ENCODE measurements around the gene CHAD.
"Not testable (repeated sequence)": the region's sequence is repeated elsewhere in the genome, so short reads cannot be mapped to it uniquely, and the experiment has no call there.

CHAD gene

GRCh38 chr17:50452630-50453300 lies 15.9 kb downstream of the CHAD start:
- DNase-seq, result no peak

DNA sequence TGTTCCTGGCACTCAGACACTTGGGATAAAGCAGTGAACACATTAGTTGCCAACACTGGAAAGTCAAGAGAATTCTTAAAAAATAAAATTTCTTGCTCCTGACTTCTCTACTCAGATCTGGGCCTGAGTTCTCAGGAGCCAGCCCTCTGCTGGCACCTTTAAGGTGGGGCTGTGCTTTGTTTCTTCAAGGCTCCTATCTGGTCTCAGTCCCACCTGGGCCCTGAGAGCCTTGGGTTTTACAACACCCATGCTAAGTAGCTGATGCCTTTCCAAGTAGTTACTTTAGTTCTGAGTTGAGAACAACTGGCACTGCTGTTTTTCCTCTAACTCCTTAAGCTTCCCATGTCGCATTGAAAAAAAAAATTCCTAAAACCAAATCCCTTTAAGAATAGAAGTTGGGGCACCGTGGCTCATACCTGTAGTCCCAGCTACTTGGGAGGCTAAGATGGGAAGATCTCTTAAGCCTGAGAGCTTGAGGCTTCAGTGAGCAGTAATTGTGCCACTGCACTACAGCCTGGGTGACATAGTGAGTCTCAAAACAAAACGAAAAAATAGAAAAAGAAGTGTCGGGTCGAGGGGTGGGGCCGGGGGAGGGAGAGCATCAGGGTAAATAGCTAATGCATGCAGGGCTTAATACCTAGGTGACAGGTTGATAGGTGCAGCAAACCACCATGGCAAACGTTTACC lies 16.6 kb downstream of the CHAD start:
- DNase-seq, result no peak

DNA sequence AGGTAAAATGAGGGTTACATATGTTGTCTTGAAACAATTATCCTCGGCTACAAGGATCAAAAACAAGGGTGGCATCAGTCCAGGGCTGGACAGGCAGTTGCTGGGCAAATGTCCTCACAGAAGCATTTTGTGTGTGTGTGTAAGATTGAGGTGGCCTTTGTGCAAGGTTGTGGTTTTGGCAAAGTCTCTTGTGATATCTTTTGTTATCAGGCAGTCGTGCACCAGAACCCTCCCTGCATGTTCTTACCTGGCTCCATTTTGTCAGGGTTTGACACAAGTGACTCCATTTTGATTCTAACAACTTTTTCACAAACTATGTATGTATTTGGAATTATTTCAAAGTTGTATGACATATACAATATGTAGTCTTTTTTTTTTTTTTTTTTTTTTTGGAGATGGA lies 20.0 kb downstream of the CHAD start:
- no peak for DNase-seq

DNA sequence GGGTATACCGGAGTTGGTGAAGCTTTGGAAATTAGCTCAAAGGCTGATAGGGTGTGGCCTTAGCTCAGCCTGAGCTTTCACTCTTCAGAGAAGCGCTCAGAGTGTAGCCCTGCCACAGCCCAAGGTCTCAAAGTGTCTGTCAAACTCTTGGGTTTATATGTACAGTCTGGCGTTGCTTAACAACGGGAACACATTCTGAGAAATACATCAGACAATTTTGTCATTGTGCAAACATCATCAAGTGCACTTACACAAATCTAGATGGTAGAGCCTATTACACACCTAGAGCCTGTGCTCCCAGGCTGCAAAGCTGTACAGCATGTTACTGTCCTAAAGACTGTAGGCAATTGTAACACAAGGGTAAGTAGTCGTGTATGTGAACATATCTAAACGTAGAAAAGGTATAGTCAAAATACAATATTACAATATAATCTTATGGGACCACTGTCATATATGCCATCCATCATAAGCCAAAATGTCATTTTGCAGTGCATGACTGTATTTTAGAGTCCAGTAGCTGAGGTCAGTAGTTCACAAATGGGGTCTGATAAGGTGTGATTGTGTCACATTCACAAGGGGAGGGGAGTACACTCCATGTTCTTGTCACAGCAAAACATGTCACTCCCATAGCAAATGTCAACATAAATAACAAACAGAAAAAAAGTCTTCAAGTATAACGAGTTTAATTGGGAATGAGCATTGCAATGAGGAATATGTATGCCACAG lies 20.6 kb downstream of the CHAD start:
- peak; percentile 92 for DNase-seq

DNA sequence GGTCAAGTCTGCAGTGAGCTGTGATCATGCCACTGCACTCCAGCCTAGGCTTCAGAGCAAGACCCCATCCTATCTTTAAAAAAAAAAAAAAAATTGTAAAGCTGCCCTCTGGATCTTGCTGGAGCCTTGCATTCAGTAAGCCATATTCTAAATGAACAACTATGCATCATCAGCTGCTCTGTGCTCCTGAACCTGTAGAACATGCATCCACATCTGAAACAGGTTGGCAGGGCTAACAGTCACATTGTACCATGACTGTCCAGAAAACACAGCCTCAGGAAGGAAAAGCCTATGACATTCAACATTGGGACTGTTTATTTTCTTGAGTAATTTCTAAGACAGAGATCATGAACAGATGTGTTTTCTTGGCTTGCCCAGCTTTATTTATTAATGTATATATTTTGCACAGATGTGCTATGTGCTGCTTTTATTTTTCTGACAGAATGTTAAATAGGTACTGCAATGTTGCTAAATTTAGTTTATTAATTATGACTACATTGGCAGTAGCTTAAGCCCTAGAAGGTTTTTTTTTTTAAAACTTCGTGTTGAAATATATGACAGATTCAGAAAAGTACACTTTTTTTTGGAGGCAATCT lies 22.9 kb downstream of the CHAD start:
- no peak for DNase-seq

- no peak for DNase-seq
These were observed 23.6 kb downstream of the CHAD start for GRCh38 chr17:50444841-50445715.

GRCh38 chr17:50443505-50443974 lies 25.1 kb downstream of the CHAD start:
- no peak for DNase-seq

GRCh38 chr17:50440838-50441829 lies 27.5 kb downstream of the CHAD start:
- no peak for DNase-seq

DNA sequence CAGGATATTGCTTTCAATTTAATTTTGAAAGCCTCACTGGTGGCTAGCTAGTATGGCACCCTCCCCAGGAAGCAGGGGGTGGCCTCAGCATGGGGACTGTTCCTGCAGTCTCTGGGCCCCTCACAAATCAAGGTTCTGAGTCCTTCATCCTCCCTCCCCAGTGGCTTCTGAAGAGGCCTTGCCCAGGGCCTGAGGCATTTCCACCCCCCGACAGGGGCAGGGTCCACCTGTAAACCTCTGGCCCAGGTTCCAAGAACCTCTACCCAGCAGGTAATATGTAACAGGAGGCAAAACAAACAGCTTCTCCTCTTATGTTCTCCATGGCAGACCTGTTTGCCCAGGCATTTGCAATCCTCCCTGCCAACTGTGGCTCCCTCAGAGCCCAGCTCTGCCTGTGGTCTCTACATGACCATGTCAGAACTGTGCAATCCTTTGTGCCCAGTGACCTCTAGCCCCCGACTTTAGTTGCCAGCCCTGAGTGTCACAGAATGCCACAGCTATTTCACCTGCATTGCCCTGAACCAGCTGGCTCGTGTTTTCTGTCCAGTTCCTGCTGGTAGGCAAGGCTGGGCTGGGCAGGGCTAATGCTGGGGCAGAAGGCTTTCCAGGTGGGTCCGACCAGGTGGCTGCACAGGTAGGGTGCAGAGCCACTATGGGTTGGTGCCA lies 28.4 kb downstream of the CHAD start:
- peak; percentile 55 for DNase-seq

DNA sequence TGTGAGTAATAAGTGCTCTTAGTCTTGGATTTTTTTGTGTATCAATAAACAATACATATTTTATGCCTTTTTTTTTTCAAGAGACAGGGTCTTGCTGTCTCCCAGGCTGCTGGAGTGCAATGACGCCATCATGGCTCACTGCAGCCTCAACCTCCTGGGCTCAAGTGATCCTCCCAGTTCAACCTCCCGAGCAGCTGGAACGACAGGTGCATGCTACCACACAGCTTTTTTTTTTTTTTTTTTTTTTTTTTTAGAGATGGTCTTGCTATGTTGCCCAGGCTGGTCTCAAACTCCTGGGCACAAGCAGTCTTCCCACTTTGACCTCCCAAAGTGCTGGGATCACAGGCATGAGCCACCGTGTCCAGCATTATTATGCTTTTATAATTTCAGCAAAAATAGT lies 29.7 kb downstream of the CHAD start:
- no peak for DNase-seq

GRCh38 chr17:50437409-50437808 lies 31.3 kb downstream of the CHAD start:
- DNase-seq, result no peak

GRCh38 chr17:50432125-50432762 lies 36.4 kb downstream of the CHAD start:
- no peak for DNase-seq

GRCh38 chr17:50430821-50431618 lies 37.7 kb downstream of the CHAD start:
- DNase-seq, result no peak

- no peak for DNase-seq
These were observed 38.9 kb downstream of the CHAD start for GRCh38 chr17:50429793-50430192.

DNA sequence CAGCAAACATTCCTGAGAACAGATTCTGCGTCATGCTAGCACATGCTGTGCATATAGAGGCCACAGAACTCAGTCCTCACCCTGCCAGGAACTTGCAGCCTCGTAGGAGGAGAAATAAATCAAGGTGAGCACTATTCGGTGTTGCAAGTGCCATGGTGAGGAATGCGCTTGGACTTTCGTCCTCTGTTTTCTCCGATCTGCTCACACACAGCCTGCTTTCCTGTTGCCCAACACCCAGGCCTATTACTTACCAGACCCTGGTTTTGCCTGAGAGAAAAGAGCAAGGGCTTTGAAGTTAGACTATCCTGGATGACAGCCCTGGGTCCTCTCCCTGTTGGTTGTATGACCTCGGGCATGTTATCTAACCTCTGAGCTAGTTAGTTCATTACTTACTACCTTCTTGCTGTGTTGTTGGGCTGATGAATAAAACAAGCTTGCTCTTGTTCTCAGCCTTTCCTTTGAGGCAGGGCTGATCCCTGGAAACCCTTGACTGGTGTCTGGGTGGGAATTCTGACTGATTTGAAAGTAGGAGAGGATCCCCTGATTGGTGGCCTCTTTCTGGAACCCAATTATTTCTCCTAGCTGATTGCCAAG lies 39.8 kb downstream of the CHAD start:
- no peak for DNase-seq

DNA sequence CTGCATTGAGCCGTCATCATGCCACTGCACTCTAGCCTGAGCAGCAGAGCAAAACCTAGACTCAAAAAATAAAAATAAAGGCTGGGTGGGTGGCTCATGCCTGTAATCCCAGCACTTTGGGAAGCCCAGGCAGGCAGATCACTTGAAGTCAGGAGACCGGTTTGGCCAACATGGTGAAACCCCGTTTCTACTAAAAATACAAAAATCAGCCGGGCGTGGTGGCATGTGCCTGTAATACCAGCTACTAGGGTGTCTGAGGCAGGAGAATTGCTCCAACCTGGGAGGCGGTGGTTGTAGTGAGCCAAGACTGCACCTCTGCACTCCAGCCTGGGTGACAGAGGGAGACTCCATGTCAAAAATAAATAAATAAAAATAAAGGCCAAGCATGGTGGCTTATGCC lies 40.6 kb downstream of the CHAD start:
- DNase-seq, result not testable (repeated sequence)

GRCh38 chr17:50426814-50427787 lies 41.6 kb downstream of the CHAD start:
- no peak for DNase-seq

DNA sequence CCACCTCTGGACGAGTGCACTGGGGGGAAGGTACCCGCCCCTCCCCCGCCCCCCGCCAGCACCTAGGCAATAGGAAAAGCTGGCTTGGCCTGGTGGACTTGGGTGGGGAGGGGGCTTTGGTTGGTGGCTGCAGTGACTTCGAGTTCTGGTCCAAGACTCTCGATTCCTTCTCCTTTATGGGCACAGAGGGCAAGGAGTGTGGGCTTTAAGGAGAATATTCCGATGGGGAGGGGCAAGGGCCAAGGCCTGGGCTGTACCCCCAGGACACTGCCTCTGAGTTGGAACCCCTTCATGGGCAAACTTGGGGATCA lies 42.3 kb downstream of the CHAD start:
- DNase-seq, result no peak
